Naive B cell (primary cell): ENCODE results near the gene FITM1. TPM values are rescaled to one million over a fixed set of nuclear protein-coding genes. Genes with fewer than 3 reads are reported as not detected.

Source experiments
- ATAC-seq, 2 donors: fragments of 150-1000 bp; cut with Tn5 transposase; 2 replicates each; pipeline ENCODE4 v1.10.0; 2021; ENCODE audit warnings: low read depth in 2 of 2, mild to moderate bottlenecking in 2 of 2, moderate library complexity in 2 of 2
- DNase-seq: peaks from one replicate; pipeline ENCODE4 v3.0.0; 2022
- H3K27ac Mint-ChIP-seq, 6 donors: one replicate each; pipeline ENCODE4 v1.8.0; 2020 to 2022; ENCODE audit warnings: mild to moderate bottlenecking in 6 of 6, mixed read lengths in 6 of 6, moderate library complexity in 5 of 6, inconsistent platforms in 2 of 6
- H3K27me3 Mint-ChIP-seq, 3 donors: one replicate each; pipeline ENCODE4 v1.8.0; 2021 to 2022; ENCODE audit warnings: mixed read lengths in 3 of 3, mild to moderate bottlenecking in 1 of 3
- H3K36me3 Mint-ChIP-seq, 2 donors: one replicate each; pipeline ENCODE4 v1.8.0; 2020 to 2022; ENCODE audit warnings: mixed read lengths in 2 of 2, inconsistent platforms in 1 of 2, mild to moderate bottlenecking in 1 of 2
- H3K4me1 Mint-ChIP-seq, 3 donors: one replicate each; pipeline ENCODE4 v1.8.0; 2020 to 2022; ENCODE audit warnings: mixed read lengths in 3 of 3, inconsistent platforms in 1 of 3, mild to moderate bottlenecking in 1 of 3, moderate library complexity in 1 of 3
- H3K4me3 Mint-ChIP-seq, 8 donors: one replicate each; pipeline ENCODE4 v1.8.0; 2020 to 2022; ENCODE audit warnings: mild to moderate bottlenecking in 8 of 8, mixed read lengths in 8 of 8, moderate library complexity in 8 of 8, inconsistent platforms in 2 of 8
- H3K9me3 Mint-ChIP-seq, 7 donors: one replicate each; pipeline ENCODE4 v1.8.0; 2020 to 2022; ENCODE audit warnings: mixed read lengths in 7 of 7, mild to moderate bottlenecking in 5 of 7, inconsistent platforms in 2 of 7, moderate library complexity in 1 of 7
- polyA plus RNA-seq, 6 donors: library from polyadenylated mRNA; unstranded; fragments of 300-500 nt; fragmentation: Illumina TruSeq; gene quantifications; one replicate each; pipeline ENCODE4 v1.2.3, GENCODE V29; 2021; ENCODE audit warnings: low read depth in 6 of 6

Gene FITM1
- polyA plus RNA-seq, 6 donors from 2014 or later = 0.29 to 1.4 (median 0.53) TPM; not detected in 1

DNA sequence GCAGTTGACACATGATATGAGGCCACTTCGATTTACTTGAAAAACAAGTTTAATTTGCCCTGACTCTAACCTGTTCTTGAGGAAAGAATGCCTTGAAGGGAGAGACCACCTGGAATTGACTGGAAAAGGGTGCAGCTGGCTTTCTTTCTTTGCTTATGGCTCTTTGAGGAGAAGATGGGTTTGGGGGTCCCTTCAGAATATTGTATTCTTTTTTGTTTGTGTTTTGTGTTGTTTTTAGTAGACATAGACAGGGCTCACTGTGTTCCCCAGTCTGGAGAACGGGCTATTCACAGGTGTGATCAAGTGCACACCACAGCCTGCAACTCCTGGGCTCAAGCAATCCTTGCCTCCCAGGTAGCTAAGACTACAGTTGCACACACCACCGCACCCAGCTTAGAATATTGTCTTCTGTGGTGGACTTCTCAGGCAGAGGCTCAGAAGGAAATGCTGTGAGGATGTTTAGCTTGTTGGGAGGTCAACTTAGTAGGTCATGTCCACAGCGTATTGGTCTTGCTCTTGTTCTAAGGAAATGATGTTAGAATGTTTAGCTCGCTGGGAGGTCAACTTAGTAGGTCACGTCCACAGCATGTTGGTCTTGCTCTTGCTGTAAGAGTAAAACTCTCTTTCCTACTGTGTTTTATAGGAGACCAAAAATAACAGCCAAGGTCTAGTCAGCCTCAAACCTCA is 14.2 kb upstream of the FITM1 start:
- Mint-ChIP-seq H3K27ac (peak overlapping the region in 5 of 6 donors; percentile 3 to 88 (median 47)), H3K4me1 (peaks cover 25 to 33% (median 31%) of the 10 kb centered on the region in 3 donors), H3K27me3 (no peaks in the 10 kb centered on the region), H3K4me3 (peak overlapping the region; percentile 97 to 99 (median 98)), H3K36me3 (peaks cover 11 to 17% of the 10 kb centered on the region in 2 donors), H3K9me3 (no peaks in the 10 kb centered on the region)
- ATAC-seq (no peak), DNase-seq (no peak)

GRCh38 chr14:24117179-24117578 is 13.3 kb upstream of the FITM1 start:
- ATAC-seq (no peak), DNase-seq (no peak)
- H3K4me3 Mint-ChIP-seq = peak overlapping the region in 1 of 8 donors; percentile 97
- peaks cover 25 to 35% (median 31%) of the 10 kb centered on the region in 3 donors for H3K4me1 Mint-ChIP-seq
- H3K36me3 Mint-ChIP-seq = peaks cover 11 to 17% of the 10 kb centered on the region in 2 donors
- no peaks in the 10 kb centered on the region for H3K27me3 Mint-ChIP-seq
- H3K9me3 Mint-ChIP-seq = no peaks in the 10 kb centered on the region
- peak overlapping the region in 3 of 6 donors; percentile 18 to 88 (median 34) for H3K27ac Mint-ChIP-seq

DNA sequence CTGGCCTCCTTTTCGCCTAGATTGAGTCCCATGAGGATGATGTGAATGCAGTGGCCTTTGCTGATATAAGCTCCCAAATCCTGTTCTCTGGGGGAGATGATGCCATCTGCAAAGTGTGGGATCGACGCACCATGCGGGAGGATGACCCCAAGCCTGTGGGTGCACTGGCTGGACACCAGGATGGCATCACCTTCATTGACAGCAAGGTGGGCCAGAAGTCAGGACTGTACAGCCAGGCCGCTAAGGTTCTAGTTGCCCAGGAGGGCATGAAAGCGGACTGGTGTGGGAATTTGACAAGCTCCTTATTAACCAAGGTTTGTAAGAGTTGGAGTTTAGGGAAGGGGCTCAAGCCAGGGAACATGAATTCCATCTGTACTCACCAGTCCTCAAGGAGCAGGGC is 10.8 kb upstream of the FITM1 start:
- Mint-ChIP-seq H3K4me3 (no peak overlapping the region), H3K4me1 (peaks cover 44 to 56% (median 52%) of the 10 kb centered on the region in 3 donors), H3K36me3 (peaks cover 17 to 21% of the 10 kb centered on the region in 2 donors), H3K27ac (peak overlapping the region in 1 of 6 donors; percentile 89), H3K27me3 (no peaks in the 10 kb centered on the region), H3K9me3 (no peaks in the 10 kb centered on the region)
- no peak for DNase-seq
- ATAC-seq = no peak

DNA sequence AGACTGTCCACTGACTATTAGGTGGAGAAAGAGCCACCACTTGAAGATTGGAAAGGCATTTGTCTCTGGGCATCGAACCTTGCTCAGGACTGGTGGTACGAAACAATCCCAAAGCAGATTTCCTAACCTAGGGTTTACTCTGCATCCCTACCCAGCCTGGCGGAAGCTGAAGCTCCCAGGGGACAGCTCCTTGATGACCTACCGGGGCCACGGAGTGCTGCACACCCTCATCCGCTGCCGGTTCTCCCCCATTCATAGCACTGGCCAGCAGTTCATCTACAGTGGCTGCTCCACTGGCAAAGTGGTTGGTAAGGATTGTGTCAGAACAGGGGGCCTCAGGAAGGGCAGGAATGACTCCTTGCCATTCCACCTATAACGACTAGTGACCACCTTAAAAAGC is 9.2 kb upstream of the FITM1 start:
- no peaks in the 10 kb centered on the region for H3K27me3 Mint-ChIP-seq
- peaks cover 17 to 21% of the 10 kb centered on the region in 2 donors for H3K36me3 Mint-ChIP-seq
- H3K9me3 Mint-ChIP-seq = no peaks in the 10 kb centered on the region
- peaks cover 32 to 48% (median 37%) of the 10 kb centered on the region in 3 donors for H3K4me1 Mint-ChIP-seq
- H3K4me3 Mint-ChIP-seq = no peak overlapping the region
- peak overlapping the region in 3 of 6 donors; percentile 5 to 42 (median 9) for H3K27ac Mint-ChIP-seq
- ATAC-seq = no peak
- DNase-seq = no peak

DNA sequence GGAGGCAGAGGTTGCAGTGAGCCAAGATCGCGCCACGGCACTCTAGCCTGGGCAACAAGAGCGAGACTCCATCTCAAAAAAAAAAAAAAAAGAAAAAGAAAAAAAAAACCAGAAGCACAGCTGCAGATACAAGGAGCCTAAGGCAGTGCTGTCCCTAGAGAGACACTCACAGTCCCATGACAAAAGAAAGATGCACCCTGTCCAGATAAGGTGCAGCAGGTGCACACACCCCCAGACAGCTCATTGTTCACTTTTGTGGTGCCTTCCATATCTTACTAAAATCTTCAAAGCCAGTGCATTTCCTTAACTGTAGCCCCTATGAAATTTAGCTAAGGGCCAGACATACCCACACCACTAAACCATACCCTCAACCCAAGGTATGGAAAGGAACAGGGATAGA is 8.0 kb upstream of the FITM1 start:
- Mint-ChIP-seq H3K27me3 (no peaks in the 10 kb centered on the region), H3K27ac (peak overlapping the region in 4 of 6 donors; percentile 66 to 93 (median 88)), H3K4me3 (peak overlapping the region in 2 of 8 donors; percentile 1 to 52), H3K36me3 (peaks cover 17% of the 10 kb centered on the region in 2 donors), H3K9me3 (no peaks in the 10 kb centered on the region), H3K4me1 (peaks cover 26 to 42% (median 26%) of the 10 kb centered on the region in 3 donors)
- no peak for ATAC-seq
- no peak for DNase-seq

GRCh38 chr14:24122898-24123297 is 7.6 kb upstream of the FITM1 start:
- no peak for DNase-seq
- H3K27ac Mint-ChIP-seq = peak overlapping the region; percentile 37 to 97 (median 88)
- peak overlapping the region in 1 of 8 donors; percentile 37 for H3K4me3 Mint-ChIP-seq
- no peaks in the 10 kb centered on the region for H3K9me3 Mint-ChIP-seq
- H3K4me1 Mint-ChIP-seq = peaks cover 27 to 47% (median 30%) of the 10 kb centered on the region in 3 donors
- H3K36me3 Mint-ChIP-seq = peaks cover 17% of the 10 kb centered on the region in 2 donors
- ATAC-seq = no peak
- no peaks in the 10 kb centered on the region for H3K27me3 Mint-ChIP-seq

DNA sequence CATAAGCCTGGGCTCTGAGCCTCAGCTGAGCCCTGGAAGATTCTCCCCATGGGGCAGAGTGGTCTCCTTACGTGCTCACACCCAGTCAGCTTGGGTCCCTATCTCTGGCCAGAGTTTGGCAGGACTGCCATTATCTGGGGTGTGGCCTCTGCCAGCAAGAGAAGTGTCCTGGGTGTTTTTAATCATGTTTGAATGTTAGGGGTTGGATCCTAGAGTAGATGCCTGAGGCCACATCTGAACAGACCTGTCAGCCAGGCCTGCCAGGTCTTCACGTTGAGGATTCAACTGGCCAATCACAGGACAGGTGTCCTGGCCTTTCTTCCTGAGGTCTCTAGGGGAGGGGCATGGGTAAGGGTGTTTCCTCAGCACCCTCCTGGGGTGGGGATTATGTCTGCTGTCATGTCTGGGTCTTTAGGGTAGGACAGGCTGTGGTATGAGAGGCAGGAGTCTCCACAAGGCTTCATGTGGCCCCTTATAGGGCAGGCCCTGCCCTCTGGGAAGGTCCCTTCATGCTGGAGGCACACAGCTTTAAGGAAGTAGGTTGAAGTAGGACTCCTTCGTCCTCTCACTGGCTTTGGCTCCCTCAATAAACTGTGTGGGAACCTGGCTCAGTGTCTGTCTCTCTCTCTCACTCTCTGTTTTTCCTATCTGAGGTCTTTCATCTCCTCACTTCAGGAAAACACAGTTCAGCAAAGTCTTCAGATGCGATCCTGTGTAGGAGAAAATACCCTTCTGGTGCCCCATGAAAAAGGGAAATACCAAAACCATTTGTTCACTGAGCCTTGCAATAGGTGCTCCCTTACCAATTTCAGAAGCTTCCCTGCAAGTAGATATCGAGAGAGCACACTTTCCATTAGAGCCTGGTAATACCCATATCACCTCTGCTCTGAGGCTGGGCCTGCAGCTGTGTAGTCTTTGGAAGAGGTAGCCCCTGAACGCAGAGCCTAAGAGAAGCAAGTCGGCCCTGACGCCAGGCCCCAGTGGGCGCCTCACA is 6.7 kb upstream of the FITM1 start:
- Mint-ChIP-seq H3K27ac (peak overlapping the region; percentile 88 to 97 (median 94)), H3K9me3 (no peaks in the 10 kb centered on the region), H3K27me3 (no peaks in the 10 kb centered on the region), H3K4me1 (peaks cover 29 to 45% (median 30%) of the 10 kb centered on the region in 3 donors), H3K36me3 (peaks cover 11 to 12% of the 10 kb centered on the region in 2 donors), H3K4me3 (peak overlapping the region in 5 of 8 donors; percentile 15 to 82 (median 49))
- ATAC-seq (peak; percentile 92 to 93), DNase-seq (peak; percentile 20)

DNA sequence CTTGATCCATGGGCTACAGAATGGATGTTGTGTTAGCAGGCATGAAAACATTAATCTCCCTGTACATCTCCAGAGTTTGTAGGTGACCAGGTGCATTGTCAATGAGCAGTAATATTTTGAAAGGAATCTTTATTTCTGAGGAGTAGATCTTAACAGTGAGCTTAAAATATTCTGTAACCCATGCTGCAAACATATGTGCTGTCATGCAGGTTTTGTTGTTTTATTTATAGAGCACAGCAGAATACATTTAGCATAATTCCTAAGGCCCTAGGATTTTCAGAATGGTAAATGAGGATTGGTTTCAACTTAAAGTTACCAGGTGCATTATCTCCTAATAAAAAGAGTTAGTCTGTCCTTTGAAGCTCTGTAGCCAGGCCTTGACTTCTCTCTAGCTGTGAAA is 3.5 kb upstream of the FITM1 start:
- H3K27me3 Mint-ChIP-seq = no peaks in the 10 kb centered on the region
- peaks cover 30 to 51% (median 31%) of the 10 kb centered on the region in 3 donors for H3K4me1 Mint-ChIP-seq
- no peaks in the 10 kb centered on the region for H3K9me3 Mint-ChIP-seq
- H3K36me3 Mint-ChIP-seq = peaks cover 4 to 6% of the 10 kb centered on the region in 2 donors
- DNase-seq (no peak), ATAC-seq (no peak)
- no peak overlapping the region for H3K4me3 Mint-ChIP-seq
- H3K27ac Mint-ChIP-seq = no peak overlapping the region

- no peaks in the 10 kb centered on the region for H3K27me3 Mint-ChIP-seq
- H3K27ac Mint-ChIP-seq = peak overlapping the region in 3 of 6 donors; percentile 52 to 66 (median 57)
Observed at GRCh38 chr14:24127673-24128072, 2.8 kb upstream of the FITM1 start.

DNA sequence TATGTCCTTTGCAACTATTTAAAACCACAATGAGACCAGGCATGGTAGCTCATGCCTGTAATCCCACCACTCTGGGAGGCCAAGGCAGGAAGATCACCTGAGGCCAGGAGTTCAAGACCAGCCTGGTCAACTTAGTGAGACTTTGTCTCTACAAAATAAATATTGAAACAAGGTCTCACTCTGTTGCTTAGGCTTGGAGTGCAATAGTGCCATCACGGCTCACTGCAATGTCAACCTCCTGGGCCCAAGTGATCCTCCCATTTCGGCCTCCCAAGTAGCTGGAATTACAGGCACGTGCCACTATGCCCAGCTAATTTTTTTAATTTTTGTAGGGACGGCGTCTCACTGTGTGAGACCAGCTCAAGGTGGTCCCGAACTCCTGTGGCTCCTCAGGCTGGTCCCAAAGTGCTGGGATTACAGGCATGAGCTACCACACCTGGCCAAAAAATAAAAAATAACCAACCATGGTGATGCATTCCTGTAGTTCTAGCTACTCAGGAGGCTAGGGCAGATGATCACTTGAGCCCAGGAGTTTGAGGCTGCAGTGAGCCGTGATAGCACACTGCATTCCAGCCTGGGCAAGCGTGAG is 955 bp upstream of the FITM1 start:
- H3K27me3 Mint-ChIP-seq = no peaks in the 10 kb centered on the region
- ATAC-seq = no peak
- peaks cover 15 to 35% (median 22%) of the 10 kb centered on the region in 3 donors for H3K4me1 Mint-ChIP-seq
- no peak for DNase-seq
- no peaks in the 10 kb centered on the region for H3K36me3 Mint-ChIP-seq
- no peak overlapping the region for H3K4me3 Mint-ChIP-seq
- no peaks in the 10 kb centered on the region for H3K9me3 Mint-ChIP-seq
- H3K27ac Mint-ChIP-seq = no peak overlapping the region

More at GRCh38 chr14:24127673-24128072, 2.8 kb upstream of the FITM1 start:
- DNase-seq = no peak
- no peak for ATAC-seq
- Mint-ChIP-seq H3K9me3 (no peaks in the 10 kb centered on the region), H3K36me3 (peaks cover 3 to 4% of the 10 kb centered on the region in 2 donors), H3K4me3 (peak overlapping the region in 2 of 8 donors; percentile 8 to 36), H3K4me1 (peaks cover 31 to 49% (median 34%) of the 10 kb centered on the region in 3 donors)

GRCh38 chr14:24130717-24131548 is 474 bp downstream of the FITM1 start:
- no peaks in the 10 kb centered on the region for H3K9me3 Mint-ChIP-seq
- H3K4me1 Mint-ChIP-seq = peaks cover 24 to 36% (median 29%) of the 10 kb centered on the region in 3 donors
- no peaks in the 10 kb centered on the region for H3K27me3 Mint-ChIP-seq
- no peaks in the 10 kb centered on the region for H3K36me3 Mint-ChIP-seq
- H3K27ac Mint-ChIP-seq = peak overlapping the region in 1 of 6 donors; percentile 54
- peak overlapping the region in 1 of 8 donors; percentile 15 for H3K4me3 Mint-ChIP-seq
- ATAC-seq (no peak), DNase-seq (no peak)

GRCh38 chr14:24131549-24131966 is 1.1 kb downstream of the FITM1 start:
- no peak overlapping the region for H3K27ac Mint-ChIP-seq
- H3K4me3 Mint-ChIP-seq = no peak overlapping the region
- no peaks in the 10 kb centered on the region for H3K27me3 Mint-ChIP-seq

More at GRCh38 chr14:24131549-24131966, 1.1 kb downstream of the FITM1 start:
- no peaks in the 10 kb centered on the region for H3K36me3 Mint-ChIP-seq
- DNase-seq = no peak
- ATAC-seq = no peak
- peaks cover 26 to 36% (median 30%) of the 10 kb centered on the region in 3 donors for H3K4me1 Mint-ChIP-seq
- no peaks in the 10 kb centered on the region for H3K9me3 Mint-ChIP-seq
